Liver (tissue), 9 donors: Measurements from ENCODE around the gene FAM124A. TPM values are rescaled to one million over a fixed set of nuclear protein-coding genes. Genes with fewer than 3 reads are reported as not detected.

Experiments
- DNase-seq: peaks from one replicate; pipeline ENCODE4 v3.0.0-alpha.2; 2017; ENCODE audit warnings: low spot score
- H3K27ac ChIP-seq, 2 donors: one replicate each; pipeline ENCODE4 v1.7.0; 2013; ENCODE audit warnings: inconsistent platforms in 2 of 2, low read length in 2 of 2, control low read depth in 1 of 2, low read depth in 1 of 2, mild to moderate bottlenecking in 1 of 2
- H3K27me3 ChIP-seq, 4 donors: one replicate each; pipeline versions ENCODE4 v1.6.1 to v1.7.0; 2013; ENCODE audit warnings: low read length in 3 of 4, inconsistent platforms in 1 of 4, mild to moderate bottlenecking in 1 of 4, moderate library complexity in 1 of 4; ENCODE audit not compliant: control insufficient read depth in 4 of 4, insufficient read depth in 4 of 4
- H3K36me3 ChIP-seq, 4 donors: one replicate each; pipeline versions ENCODE4 v1.6.1 to v1.7.0; 2013; ENCODE audit warnings: low read length in 3 of 4, mild to moderate bottlenecking in 3 of 4, low read depth in 1 of 4, moderate library complexity in 1 of 4; ENCODE audit not compliant: control insufficient read depth in 4 of 4, insufficient read depth in 3 of 4
- H3K4me1 ChIP-seq, 4 donors: one replicate each; pipeline versions ENCODE4 v1.6.1 to v1.7.0; 2013; ENCODE audit warnings: low read length in 3 of 4, mild to moderate bottlenecking in 3 of 4, moderate library complexity in 1 of 4; ENCODE audit not compliant: control insufficient read depth in 4 of 4, insufficient read depth in 4 of 4
- H3K4me3 ChIP-seq, 3 donors: one replicate each; pipeline versions ENCODE4 v1.6.1 to v1.7.0; 2013; ENCODE audit warnings: low read length in 3 of 3, control low read depth in 1 of 3, low read depth in 1 of 3, mild to moderate bottlenecking in 1 of 3
- H3K9ac ChIP-seq, 2 donors: one replicate each; pipeline ENCODE4 v1.7.0; 2013; ENCODE audit warnings: low read length in 2 of 2, mild to moderate bottlenecking in 2 of 2, moderate library complexity in 2 of 2, control low read depth in 1 of 2, low read depth in 1 of 2
- H3K9me3 ChIP-seq, 4 donors: one replicate each; pipeline versions ENCODE4 v1.6.1 to v1.7.0; 2013; ENCODE audit warnings: low read length in 3 of 4; ENCODE audit not compliant: control insufficient read depth in 4 of 4
- CTCF ChIP-seq: fragments of 150-350 bp; IDR thresholded peaks from 2 replicates; pipeline ENCODE4 v1.5.1; 2017; ENCODE audit warnings: improper control_type of control experiment, low read depth, low read length; ENCODE audit not compliant: missing input control
- FOXA1 ChIP-seq: IDR thresholded peaks from 2 replicates; pipeline ENCODE4 v1.6.1; 2016; ENCODE audit warnings: antibody characterized with exemption
- FOXA2 ChIP-seq: IDR thresholded peaks from 2 replicates; pipeline ENCODE4 v1.6.1; 2016; ENCODE audit warnings: antibody characterized with exemption
- GABPA ChIP-seq, 2 donors: IDR thresholded peaks in 1 of 2; conservative IDR thresholded peaks in 1 of 2; 2 replicates each; pipeline ENCODE4 v1.6.1; 2016; ENCODE audit warnings: antibody characterized with exemption in 2 of 2, mild to moderate bottlenecking in 1 of 2, moderate library complexity in 1 of 2
- JUND ChIP-seq, 2 donors: IDR thresholded peaks; 2 replicates each; pipeline ENCODE4 v1.6.1; 2016; ENCODE audit warnings: antibody characterized with exemption in 2 of 2
- RXRA ChIP-seq, 2 donors: IDR thresholded peaks; 2 replicates each; pipeline ENCODE4 v1.6.1; 2017 to 2018; ENCODE audit warnings: antibody characterized with exemption in 2 of 2, mild to moderate bottlenecking in 1 of 2
- SP1 ChIP-seq: IDR thresholded peaks from 2 replicates; pipeline ENCODE4 v1.6.1; 2018; ENCODE audit warnings: antibody characterized with exemption, mild to moderate bottlenecking
- TAF1 ChIP-seq: conservative IDR thresholded peaks from 2 replicates; pipeline ENCODE4 v1.6.1; 2016; ENCODE audit warnings: antibody characterized with exemption, mild to moderate bottlenecking
- YY1 ChIP-seq: IDR thresholded peaks from 2 replicates; pipeline ENCODE4 v1.6.1; 2016; ENCODE audit warnings: antibody characterized with exemption, mild to moderate bottlenecking
- WGBS: extraction: QIAGEN DNeasy Blood & Tissue Kit; methylation state at CpG from one replicate; pipeline ENCODE4 v1.1.7; 2013; 5-methylcytosine and 5-hydroxymethylcytosine counted together
- polyA plus RNA-seq, 2 donors: library from polyadenylated mRNA; stranded (reverse) in 1 of 2; unstranded in 1 of 2; fragments of 200-250 nt in 1 of 2; fragments of >200 nt in 1 of 2; fragmentation: Nextera tagmentation in 1 of 2; extraction: Ambion mirVana in 1 of 2; gene quantifications; one replicate each; pipeline versions ENCODE4 v1.2.1 to v1.2.3, GENCODE V29; 2013 to 2015
- total RNA-seq, 2 donors: library from RNA; depleted of rRNA; stranded (reverse); fragments of >200 nt; gene quantifications; one replicate each; pipeline ENCODE4 v1.2.3, GENCODE V29; 2014
- TF ChIP-seq, protein P1 (sequence below): IDR thresholded peaks from 2 replicates; pipeline ENCODE4 v1.6.1; 2016; ENCODE audit warnings: antibody characterized with exemption
- TF ChIP-seq, protein P2 (sequence below): IDR thresholded peaks from 2 replicates; pipeline ENCODE4 v1.6.1; 2016; ENCODE audit warnings: antibody characterized with exemption
- TF ChIP-seq, protein P3 (sequence below): IDR thresholded peaks from 2 replicates; pipeline ENCODE4 v1.6.1; 2016; ENCODE audit warnings: antibody characterized with exemption
- donor health status: healthy.
- donor health status: healthy.
- donor health status: healthy.
- donor health status: healthy.
- donor health status: healthy.

FAM124A gene
- total and polyA plus RNA-seq, 4 donors, result 0.33 to 0.92 (median 0.46) TPM

DNA sequence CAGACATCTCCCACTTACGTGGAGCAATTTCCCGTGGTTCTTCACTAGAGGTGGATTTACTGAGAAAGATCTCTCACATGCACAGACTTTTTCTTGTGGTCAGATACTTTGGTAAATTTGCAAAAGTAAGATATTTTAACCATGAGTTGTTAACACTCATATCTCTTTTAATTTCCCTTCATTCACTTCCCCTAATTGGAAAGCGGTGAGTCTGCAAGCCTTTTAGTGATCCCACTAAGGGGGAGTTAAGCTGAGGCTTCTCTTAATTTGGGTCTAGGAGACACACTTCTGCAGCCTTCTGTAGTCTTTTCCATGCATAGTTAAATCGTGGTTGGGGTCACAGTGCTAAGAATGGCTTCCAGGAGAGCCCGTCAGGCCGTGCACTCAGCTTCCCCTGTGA, 86.6 kb downstream of the FAM124A start:
- H3K9ac ChIP-seq, result no peak overlapping the region
- WGBS, result 69% methylated on average over 6 of the region's 6 CpGs
- H3K27ac ChIP-seq, result no peak overlapping the region
- H3K9me3 ChIP-seq, result no peaks in the 10 kb centered on the region
- no peak for DNase-seq
- H3K4me1 ChIP-seq, result no peaks in the 10 kb centered on the region
- TF ChIP-seq, protein P1, sequence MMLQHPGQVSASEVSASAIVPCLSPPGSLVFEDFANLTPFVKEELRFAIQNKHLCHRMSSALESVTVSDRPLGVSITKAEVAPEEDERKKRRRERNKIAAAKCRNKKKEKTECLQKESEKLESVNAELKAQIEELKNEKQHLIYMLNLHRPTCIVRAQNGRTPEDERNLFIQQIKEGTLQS, result no peak
- TF ChIP-seq TAF1 (no peak), CTCF (no peak), FOXA2 (no peak), YY1 (no peak), SP1 (no peak), JUND (IDR thresholded peaks at IDR 0.05) (no peak), FOXA1 (no peak)
- TF ChIP-seq, protein P2, sequence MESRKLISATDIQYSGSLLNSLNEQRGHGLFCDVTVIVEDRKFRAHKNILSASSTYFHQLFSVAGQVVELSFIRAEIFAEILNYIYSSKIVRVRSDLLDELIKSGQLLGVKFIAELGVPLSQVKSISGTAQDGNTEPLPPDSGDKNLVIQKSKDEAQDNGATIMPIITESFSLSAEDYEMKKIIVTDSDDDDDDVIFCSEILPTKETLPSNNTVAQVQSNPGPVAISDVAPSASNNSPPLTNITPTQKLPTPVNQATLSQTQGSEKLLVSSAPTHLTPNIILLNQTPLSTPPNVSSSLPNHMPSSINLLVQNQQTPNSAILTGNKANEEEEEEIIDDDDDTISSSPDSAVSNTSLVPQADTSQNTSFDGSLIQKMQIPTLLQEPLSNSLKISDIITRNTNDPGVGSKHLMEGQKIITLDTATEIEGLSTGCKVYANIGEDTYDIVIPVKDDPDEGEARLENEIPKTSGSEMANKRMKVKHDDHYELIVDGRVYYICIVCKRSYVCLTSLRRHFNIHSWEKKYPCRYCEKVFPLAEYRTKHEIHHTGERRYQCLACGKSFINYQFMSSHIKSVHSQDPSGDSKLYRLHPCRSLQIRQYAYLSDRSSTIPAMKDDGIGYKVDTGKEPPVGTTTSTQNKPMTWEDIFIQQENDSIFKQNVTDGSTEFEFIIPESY, result no peak
- no peaks in the 10 kb centered on the region for H3K27me3 ChIP-seq
- no peak overlapping the region for H3K4me3 ChIP-seq
- no peaks in the 10 kb centered on the region for H3K36me3 ChIP-seq

DNA sequence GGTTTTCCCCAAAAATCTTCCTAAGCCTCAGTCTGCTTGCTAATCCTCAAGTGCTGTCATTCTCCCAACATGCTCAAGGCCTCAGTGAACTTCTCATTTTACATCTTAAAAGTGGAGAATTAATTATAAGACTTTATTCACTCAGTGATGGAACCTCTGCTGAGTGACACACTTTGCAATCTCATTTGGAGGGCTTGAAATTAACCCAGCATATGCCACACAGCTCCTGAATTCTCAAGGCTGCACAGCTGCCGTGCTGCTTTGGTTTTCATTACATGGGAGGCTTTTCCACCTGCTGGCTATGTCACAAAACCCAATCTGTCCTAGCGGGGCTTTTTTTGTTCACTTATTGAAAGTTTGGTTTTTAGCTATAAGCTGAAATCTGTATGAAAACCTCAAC, 89.0 kb downstream of the FAM124A start:
- Histone ChIP-seq H3K4me1 (no peaks in the 10 kb centered on the region), H3K9me3 (no peaks in the 10 kb centered on the region), H3K9ac (no peak overlapping the region), H3K27ac (no peak overlapping the region), H3K27me3 (no peaks in the 10 kb centered on the region), H3K36me3 (no peaks in the 10 kb centered on the region), H3K4me3 (no peak overlapping the region)
- TF ChIP-seq JUND (IDR thresholded peaks at IDR 0.05), result no peak
- no peak for TF ChIP-seq RXRA (IDR thresholded peaks at IDR 0.05)
- TF ChIP-seq, protein P2, result no peak
- TF ChIP-seq GABPA (IDR thresholded peaks at IDR 0.05 in 1 of 2, conservative IDR thresholded peaks at IDR 0.05 in 1 of 2), result no peak
- TF ChIP-seq, protein P3, sequence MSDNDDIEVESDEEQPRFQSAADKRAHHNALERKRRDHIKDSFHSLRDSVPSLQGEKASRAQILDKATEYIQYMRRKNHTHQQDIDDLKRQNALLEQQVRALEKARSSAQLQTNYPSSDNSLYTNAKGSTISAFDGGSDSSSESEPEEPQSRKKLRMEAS, result no peak
- WGBS, result over 99% methylated on average over 2 of the region's 2 CpGs
- DNase-seq, result no peak
